ENCODE results near the gene SKAP1. TPM values are rescaled to one million over a fixed set of nuclear protein-coding genes. Genes with fewer than 3 reads are reported as not detected.

Gene SKAP1
- total and polyA plus RNA-seq, 2 experiments from 2014 or later: 0.27 TPM; not detected in 1

GRCh38 chr17:48121923-48122664 lies 307.9 kb downstream of the SKAP1 start:
- peaks cover 38% of the 10 kb centered on the region for H3K36me3 Mint-ChIP-seq (ENCODE audit: low read depth)
- H3K27me3 Mint-ChIP-seq (ENCODE audit: insufficient read depth, low read depth, poor library complexity): no peaks in the 10 kb centered on the region
- H3K4me1 ChIP-seq (ENCODE audit: insufficient read depth): no peaks in the 10 kb centered on the region; the same call in 1 of the 2 replicates
- no peaks in the 10 kb centered on the region for H3K9me3 Mint-ChIP-seq
- H3K4me3 ChIP-seq: no peak overlapping the region
- H2AFZ ChIP-seq: no peak overlapping the region
- peaks cover 2% of the 10 kb centered on the region for H3K36me3 ChIP-seq (ENCODE audit: insufficient read depth)
- no peak overlapping the region for H3K4me3 Mint-ChIP-seq
- H3F3A ChIP-seq (replicated peaks; ENCODE audit: low read depth): peaks cover 4% of the 10 kb centered on the region; the same call in 1 of the 2 replicates
- no peak overlapping the region for H3K27ac Mint-ChIP-seq
- ATAC-seq (no peak), DNase-seq (ENCODE audit: low spot score) (no peak)
- no peak overlapping the region for H3K27ac ChIP-seq (ENCODE audit: low read depth)
- no peaks in the 10 kb centered on the region for H3K79me2 ChIP-seq (replicated peaks; ENCODE audit: insufficient read depth)
- H4K20me1 ChIP-seq (replicated peaks; ENCODE audit: insufficient read depth): 0 out of 2 replicates have a peak, but pooled peaks cover 5% of the 10 kb centered on the region
- no peaks in the 10 kb centered on the region for H3K9me2 ChIP-seq (ENCODE audit: insufficient read depth)
- H3K4me2 ChIP-seq: no peak overlapping the region
- H3K4me1 Mint-ChIP-seq: peaks cover 3% of the 10 kb centered on the region
- TF ChIP-seq ZNF331 (CRISPR knock-in tag; IDR thresholded peaks at IDR 0.05; ENCODE audit: low read depth) (no peak), ETS1 (IDR thresholded peaks at IDR 0.05) (no peak), REST (IDR thresholded peaks at IDR 0.05; ENCODE audit: unreplicated experiment) (no peak), CREB1 (CRISPR knock-in tag; IDR thresholded peaks at IDR 0.05; ENCODE audit: low read depth) (no peak), CTCF (conservative IDR thresholded peaks at IDR 0.05; ENCODE audit: low read depth in 2 of 2) (no peak), JUNB (IDR thresholded peaks at IDR 0.05; ENCODE audit: unreplicated experiment) (no peak), NANOG (IDR thresholded peaks at IDR 0.05; ENCODE audit: borderline replicate concordance) (no peak), ZNF114 (CRISPR knock-in tag; IDR thresholded peaks at IDR 0.05) (no peak), POLR2AphosphoS5 (IDR thresholded peaks at IDR 0.05; ENCODE audit: low read depth) (no peak), ZNF462 (CRISPR knock-in tag; IDR thresholded peaks at IDR 0.05) (no peak), EZH2 (IDR thresholded peaks at IDR 0.05; ENCODE audit: low read depth, unreplicated experiment) (no peak), EZH2phosphoT487 (IDR thresholded peaks at IDR 0.05; ENCODE audit: unreplicated experiment) (no peak), STAT1 (IDR thresholded peaks at IDR 0.05; ENCODE audit: unreplicated experiment) (no peak)
- H3K27me3 ChIP-seq (ENCODE audit: insufficient read depth): no peaks in the 10 kb centered on the region

Measured in GM23338 (cell line).